ENCODE data around the gene SNAP47.

SNAP47 gene

GRCh38 chr1:227805606-227806197, 70.5 kb downstream of the SNAP47 start:
- peak; percentile 95 for DNase-seq

DNA sequence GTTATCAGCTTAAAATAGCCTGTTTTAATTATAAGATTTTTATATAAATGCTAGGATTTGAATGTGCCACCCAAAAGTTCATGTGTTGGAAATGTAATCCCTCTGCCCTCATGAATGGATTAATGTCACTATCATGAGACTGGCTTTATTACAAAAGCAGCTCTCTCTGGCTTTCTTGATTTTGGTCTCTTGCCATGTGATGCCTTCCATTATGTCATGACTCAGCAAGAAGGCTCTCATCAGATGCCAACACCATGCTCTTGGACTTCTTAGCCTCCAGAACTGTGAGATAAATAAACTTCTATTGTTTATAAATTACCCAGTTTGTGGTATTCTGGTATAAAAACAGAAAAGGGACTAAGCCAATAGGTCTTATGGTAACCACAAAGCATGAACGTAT, 73.3 kb downstream of the SNAP47 start:
- DNase-seq, result no peak

GRCh38 chr1:227809026-227809425, 73.8 kb downstream of the SNAP47 start:
- DNase-seq, result no peak

DNA sequence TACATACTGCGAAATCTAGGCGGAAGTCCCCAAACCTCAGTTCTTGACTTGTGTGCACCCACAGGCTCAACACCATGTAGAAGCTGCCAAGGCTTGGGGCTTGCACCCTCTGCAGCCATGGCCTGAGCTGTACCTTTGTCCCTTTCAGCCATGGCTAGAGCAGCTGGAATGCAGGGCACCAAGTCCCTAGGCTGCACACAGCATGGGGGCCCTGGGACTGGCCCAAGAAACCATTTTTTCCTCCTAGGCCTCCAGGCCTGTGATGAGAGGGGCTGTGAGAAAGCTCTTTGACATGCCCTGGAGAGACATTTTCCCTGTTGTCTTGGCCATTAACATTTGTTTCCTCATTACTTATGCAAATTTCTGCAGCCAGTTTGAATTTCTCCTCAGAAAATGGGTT, 78.7 kb downstream of the SNAP47 start:
- DNase-seq, result no peak

DNA sequence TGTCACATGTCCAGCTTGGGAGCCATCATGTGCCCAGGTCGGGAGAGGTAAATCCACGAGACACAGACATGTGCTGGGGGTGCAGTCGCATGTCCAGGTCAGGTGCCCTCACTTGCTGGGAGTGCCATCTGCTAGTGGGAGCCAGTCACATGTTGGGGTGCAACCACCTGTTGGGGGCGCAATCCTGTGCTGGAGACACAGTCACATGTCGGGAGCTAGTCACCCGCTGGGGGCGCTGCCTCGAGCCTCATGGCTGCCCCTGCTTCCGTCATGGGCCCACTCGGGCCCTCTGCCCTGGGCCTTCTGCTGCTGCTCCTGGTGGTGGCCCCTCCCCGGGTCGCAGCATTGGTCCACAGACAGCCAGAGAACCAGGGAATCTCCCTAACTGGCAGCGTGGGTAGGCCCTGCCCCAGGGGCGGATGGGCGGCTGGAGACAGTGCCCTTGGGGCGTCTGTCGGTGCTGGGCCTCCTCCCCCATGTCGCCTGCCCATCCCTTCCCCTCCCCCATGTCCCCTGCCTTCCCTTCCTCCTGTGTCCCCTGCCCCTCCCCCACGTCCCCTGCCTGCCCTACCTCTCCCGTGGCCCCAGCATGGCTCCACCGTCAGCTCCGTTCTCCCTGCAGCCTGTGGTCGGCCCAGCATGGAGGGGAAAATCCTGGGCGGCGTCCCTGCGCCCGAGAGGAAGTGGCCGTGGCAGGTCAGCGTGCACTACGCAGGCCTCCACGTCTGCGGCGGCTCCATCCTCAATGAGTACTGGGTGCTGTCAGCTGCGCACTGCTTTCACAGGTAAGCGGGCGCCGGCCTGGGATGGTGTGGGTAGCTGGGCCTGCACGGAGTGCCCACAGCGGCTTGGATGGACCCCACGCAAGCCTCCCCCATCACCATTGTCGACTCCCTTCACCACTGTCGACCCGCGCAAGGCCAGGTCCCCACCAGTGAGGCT, 80.5 kb downstream of the SNAP47 start, which contains the start of gene PRSS38:
Gene PRSS38, plus strand, starts transcription at position 208 of the 942 bp plus-strand sequence. Its CDS starts 42 bp downstream, at position 250.
- DNase-seq, result no peak

- DNase-seq, result no peak
Observed at GRCh38 chr1:227816750-227817446, 81.7 kb downstream of the SNAP47 start.

DNA sequence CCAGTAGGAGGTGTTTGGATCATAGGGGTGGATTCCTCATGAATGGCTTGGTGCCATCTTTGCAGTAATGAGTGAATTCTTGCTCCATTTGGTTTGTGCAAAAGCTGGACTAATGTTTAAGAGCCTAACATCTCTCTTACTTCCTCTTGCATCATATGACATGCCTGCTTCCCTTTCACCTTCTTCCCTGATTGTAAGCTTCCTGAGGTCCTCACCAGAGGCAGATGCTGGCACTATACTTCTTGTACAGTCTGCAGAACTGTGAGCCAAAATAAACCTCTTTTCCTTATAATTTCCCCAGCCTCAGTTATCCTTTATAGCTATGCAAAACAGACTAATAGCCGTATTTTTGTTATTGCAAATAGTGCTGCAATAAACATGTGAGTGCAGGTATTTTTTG, 88.3 kb downstream of the SNAP47 start:
- DNase-seq, result peak; percentile 4

GRCh38 chr1:227824204-227824603, 89.0 kb downstream of the SNAP47 start:
- no peak for DNase-seq

GRCh38 chr1:227828786-227829185, 93.6 kb downstream of the SNAP47 start:
- DNase-seq, result no peak

All from fibroblast of upper back skin (primary cell).